GM12878 (cell line): ENCODE measurements around the gene ADAR. TPM values are rescaled to one million over a fixed set of nuclear protein-coding genes. Genes with fewer than 3 reads are reported as not detected.

Experiments
- BCL11A ChIP-seq: IDR thresholded peaks from 2 replicates; pipeline ENCODE4 v1.6.1; 2011; ENCODE audit warnings: low read depth, low read length
- BCLAF1 ChIP-seq: fragments of 450-650 bp; IDR thresholded peaks from 2 replicates; pipeline ENCODE4 v1.6.1; 2017; ENCODE audit warnings: antibody characterized with exemption, mild to moderate bottlenecking, moderate library complexity
- CHD2 ChIP-seq: IDR thresholded peaks from 2 replicates; pipeline ENCODE4 v1.6.1; 2011; ENCODE audit warnings: low read depth, low read length, improper control_type of control experiment, borderline replicate concordance
- CHD4 ChIP-seq: fragments of 200-600 bp; sonication (generic); IDR thresholded peaks from 2 replicates; pipeline ENCODE4 v1.6.1; 2016; ENCODE audit warnings: mild to moderate bottlenecking
- EED ChIP-seq: sonication (generic); IDR thresholded peaks from 2 replicates; pipeline ENCODE4 v1.6.1; 2016; ENCODE audit warnings: antibody characterized with exemption, low read depth
- FOS ChIP-seq: IDR thresholded peaks from 3 replicates; pipeline ENCODE4 v1.6.1; 2011; ENCODE audit warnings: borderline replicate concordance; ENCODE audit not compliant: insufficient read length; ENCODE audit errors: extremely low read depth
- GATAD2B ChIP-seq: fragments of 450-650 bp; conservative IDR thresholded peaks from 2 replicates; pipeline ENCODE4 v1.6.1; 2017; ENCODE audit warnings: low read depth, mild to moderate bottlenecking, moderate library complexity
- HCFC1 ChIP-seq: fragments of 150-350 bp; IDR thresholded peaks from 2 replicates; pipeline ENCODE4 v1.6.1; 2014; ENCODE audit warnings: low read length
- HDAC2 ChIP-seq: fragments of 200-600 bp; sonication (generic); IDR thresholded peaks from 2 replicates; pipeline ENCODE4 v1.6.1; 2017
- HDAC6 ChIP-seq: fragments of 200-600 bp; sonication (generic); IDR thresholded peaks from one replicate; pipeline ENCODE4 v1.8.0; 2017; ENCODE audit warnings: antibody characterized with exemption; ENCODE audit not compliant: unreplicated experiment
- IKZF1 ChIP-seq: fragments of 450-650 bp; conservative IDR thresholded peaks from 2 replicates; pipeline ENCODE4 v1.6.1; 2017; ENCODE audit warnings: antibody characterized with exemption, mild to moderate bottlenecking
- IRF3 ChIP-seq: fragments of 450-650 bp; IDR thresholded peaks from 2 replicates; pipeline ENCODE4 v1.6.1; 2014; ENCODE audit warnings: mild to moderate bottlenecking
- JUND ChIP-seq: IDR thresholded peaks from 2 replicates; pipeline ENCODE4 v1.6.1; 2012; ENCODE audit warnings: low read depth, mild to moderate bottlenecking, low read length, improper control_type of control experiment, moderate library complexity
- KAT2A ChIP-seq: conservative IDR thresholded peaks from 2 replicates; pipeline ENCODE4 v1.6.1; 2011; ENCODE audit warnings: low read depth, low read length; ENCODE audit not compliant: control insufficient read depth
- NFYB ChIP-seq: IDR thresholded peaks from 2 replicates; pipeline ENCODE4 v1.6.1; 2011; ENCODE audit warnings: low read depth, mild to moderate bottlenecking, low read length, improper control_type of control experiment, moderate library complexity; ENCODE audit not compliant: insufficient read depth
- RCOR1 ChIP-seq: conservative IDR thresholded peaks from 2 replicates; pipeline ENCODE4 v1.6.1; 2012; ENCODE audit warnings: low read depth, low read length, improper control_type of control experiment
- SIX5 ChIP-seq: IDR thresholded peaks from 2 replicates; pipeline ENCODE4 v1.6.1; 2011; ENCODE audit warnings: mild to moderate bottlenecking, low read depth, low read length, moderate library complexity; ENCODE audit not compliant: severe bottlenecking
- SP1 ChIP-seq: IDR thresholded peaks from one replicate; pipeline ENCODE4 v1.6.1; 2011; ENCODE audit warnings: low read depth, low read length
- STAT1 ChIP-seq: fragments of 450-650 bp; conservative IDR thresholded peaks from 2 replicates; pipeline ENCODE4 v1.6.1; 2014; ENCODE audit warnings: antibody characterized with exemption, mild to moderate bottlenecking
- TAF1 ChIP-seq: IDR thresholded peaks from 2 replicates; pipeline ENCODE4 v1.6.1; 2011; ENCODE audit warnings: mild to moderate bottlenecking, low read depth, low read length, borderline replicate concordance
- ZNF384 ChIP-seq: IDR thresholded peaks from 2 replicates; pipeline ENCODE4 v1.6.1; 2012; ENCODE audit warnings: low read depth, mild to moderate bottlenecking, low read length, improper control_type of control experiment, borderline replicate concordance
- ZNF622 ChIP-seq: fragments of 450-650 bp; IDR thresholded peaks from 2 replicates; pipeline ENCODE4 v1.6.1; 2017; ENCODE audit warnings: mild to moderate bottlenecking, inconsistent platforms
- polyA plus RNA-seq, 11 experiments: library from polyadenylated mRNA; depleted of rRNA in 4 of 11; unstranded in 6 of 11; stranded (reverse) in 5 of 11; fragments of >200 nt; fragmentation: Nextera tagmentation in 4 of 11; fragmentation: Illumina TruSeq in 1 of 11; extraction: Ambion mirVana in 4 of 11; extraction: Trizol in 1 of 11; gene quantifications; 1 replicate in 1 of 11; 2 replicates in 10 of 11; pipeline versions ENCODE4 v1.2.1 to v1.2.3, GENCODE V29; 2011 to 2016; ENCODE audit warnings: inconsistent platforms in 2 of 11, missing spikeins in 2 of 11, low read depth in 1 of 11
- total RNA-seq, 4 experiments: library from RNA; depleted of rRNA in 3 of 4; stranded (reverse); fragments of >200 nt in 3 of 4; fragmentation: Illumina TruSeq in 1 of 4; extraction: Trizol in 1 of 4; gene quantifications; 2 replicates each; pipeline versions ENCODE4 v1.2.1 to v1.2.3, GENCODE V29; 2013 to 2021
- TF ChIP-seq, protein P1 (sequence below), 3 experiments: IDR thresholded peaks in 2 of 3; conservative IDR thresholded peaks in 1 of 3; 2 replicates each; pipeline ENCODE4 v1.5.1; 2011; ENCODE audit warnings: low read depth in 3 of 3, low read length in 3 of 3, mild to moderate bottlenecking in 3 of 3, control low read depth in 2 of 3, moderate library complexity in 2 of 3, inconsistent platforms in 1 of 3, mixed read lengths in 1 of 3; ENCODE audit not compliant: control insufficient read depth in 2 of 3, insufficient read depth in 1 of 3; ENCODE audit errors: extremely low read depth in 1 of 3

The ADAR gene
- total and polyA plus RNA-seq, 10 of the 15 experiments (the other 5 are each of a cell fraction or from before 2014, with no cell fraction given), result 55.5 to 413 (median 176) TPM

DNA sequence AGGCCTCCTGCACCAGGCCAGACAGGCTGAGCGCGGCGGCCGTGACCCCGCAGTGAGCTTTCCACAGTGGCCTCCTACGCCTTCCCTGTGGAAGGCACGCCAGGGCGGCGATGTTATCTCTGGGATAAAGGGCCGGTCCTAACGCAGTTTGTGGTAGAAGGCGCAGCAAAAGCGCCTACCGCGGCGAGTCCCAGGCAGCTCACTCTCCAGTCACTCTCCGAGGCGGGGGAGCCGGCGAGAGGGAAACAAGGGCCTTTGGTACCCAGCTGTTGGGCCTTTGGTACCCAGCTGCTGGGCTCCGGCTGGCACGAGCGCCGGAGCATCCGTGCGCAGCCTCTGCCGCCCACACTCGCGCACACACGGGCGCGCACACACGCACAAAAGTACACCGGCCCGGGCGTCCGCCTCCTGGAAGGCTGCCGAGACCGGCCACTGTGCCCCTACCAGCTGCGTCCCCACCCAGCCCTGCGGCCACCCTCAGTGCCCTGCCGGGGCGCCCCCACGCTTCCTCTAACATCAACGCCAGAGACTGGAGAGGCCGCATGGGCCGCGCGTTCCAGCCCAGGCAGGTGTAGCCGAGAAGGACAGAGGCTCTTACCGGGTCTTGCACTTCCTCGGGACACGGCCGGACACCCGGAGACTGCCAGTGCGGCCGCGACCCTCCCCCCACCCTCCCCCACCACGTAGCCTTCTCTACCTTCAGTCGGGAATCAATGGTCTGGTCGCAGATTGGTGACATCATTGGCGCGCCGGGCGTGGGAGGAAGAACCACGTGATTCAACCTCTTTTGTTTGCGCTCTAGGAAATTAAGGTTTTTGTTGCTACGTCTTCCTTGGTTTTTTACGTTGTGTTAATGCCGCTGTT is 19.5 kb upstream of the ADAR start (continued):
- TF ChIP-seq IRF3 (no peak), IKZF1 (peak; percentile 49; the same call in 1 of the 2 replicates), STAT1 (no peak), HDAC2 (0 out of 2 replicates have a peak, but pooled peaks have one; percentile 18), BCL11A (no peak), JUND (no peak), BCLAF1 (no peak), HCFC1 (peak; percentile 78), ZNF622 (no peak), FOS (no peak), NFYB (no peak), TAF1 (peak; percentile 78; the same call in 1 of the 2 replicates), SIX5 (peak; percentile 57), CHD2 (peak; percentile 77; the same call in 1 of the 2 replicates), ZNF384 (no peak), HDAC6 (no peak), CHD4 (no peak), GATAD2B (peak; percentile 77), SP1 (peak; percentile 34), KAT2A (no peak), EED (peak; percentile 43; the same call in 1 of the 2 replicates), RCOR1 (no peak)
- TF ChIP-seq, protein P1, sequence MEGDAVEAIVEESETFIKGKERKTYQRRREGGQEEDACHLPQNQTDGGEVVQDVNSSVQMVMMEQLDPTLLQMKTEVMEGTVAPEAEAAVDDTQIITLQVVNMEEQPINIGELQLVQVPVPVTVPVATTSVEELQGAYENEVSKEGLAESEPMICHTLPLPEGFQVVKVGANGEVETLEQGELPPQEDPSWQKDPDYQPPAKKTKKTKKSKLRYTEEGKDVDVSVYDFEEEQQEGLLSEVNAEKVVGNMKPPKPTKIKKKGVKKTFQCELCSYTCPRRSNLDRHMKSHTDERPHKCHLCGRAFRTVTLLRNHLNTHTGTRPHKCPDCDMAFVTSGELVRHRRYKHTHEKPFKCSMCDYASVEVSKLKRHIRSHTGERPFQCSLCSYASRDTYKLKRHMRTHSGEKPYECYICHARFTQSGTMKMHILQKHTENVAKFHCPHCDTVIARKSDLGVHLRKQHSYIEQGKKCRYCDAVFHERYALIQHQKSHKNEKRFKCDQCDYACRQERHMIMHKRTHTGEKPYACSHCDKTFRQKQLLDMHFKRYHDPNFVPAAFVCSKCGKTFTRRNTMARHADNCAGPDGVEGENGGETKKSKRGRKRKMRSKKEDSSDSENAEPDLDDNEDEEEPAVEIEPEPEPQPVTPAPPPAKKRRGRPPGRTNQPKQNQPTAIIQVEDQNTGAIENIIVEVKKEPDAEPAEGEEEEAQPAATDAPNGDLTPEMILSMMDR (IDR thresholded peaks at IDR 0.05 in 2 of 3, conservative IDR thresholded peaks at IDR 0.05 in 1 of 3; ENCODE audit: control insufficient read depth in 2 of 3, extremely low read depth in 1 of 3, insufficient read depth in 1 of 3, low read depth in 3 of 3, low read length in 3 of 3), result no peak
